Measurements from ENCODE around the gene WDR70.
"Not testable (repeated sequence)": the region's sequence is repeated elsewhere in the genome, so short reads cannot be mapped to it uniquely, and the experiment has no call there.

WDR70 gene

DNA sequence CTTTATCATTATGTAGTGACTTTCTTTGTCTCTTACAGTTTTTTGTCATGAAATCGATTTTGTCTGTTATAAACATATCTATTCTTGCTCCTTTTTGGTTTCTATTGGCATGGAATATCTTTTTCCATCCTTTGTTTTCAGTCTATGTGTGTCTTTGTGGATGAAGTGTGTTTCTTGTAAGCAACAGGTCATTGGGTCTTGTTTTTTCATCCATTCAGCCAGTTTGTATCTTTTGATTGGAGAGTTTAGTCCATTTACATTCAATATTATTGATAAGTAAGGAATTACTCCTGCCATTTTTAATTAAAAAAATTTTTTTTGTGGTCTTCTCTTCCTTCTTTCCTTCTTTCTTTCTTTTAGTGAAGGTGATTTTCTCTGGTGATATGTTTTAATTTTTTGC lies 266.6 kb downstream of the WDR70 start:
- H3K4me3 Mint-ChIP-seq: no peak overlapping the region
- DNase-seq (ENCODE audit: low spot score in 2 of 2) (no peak), ATAC-seq (replicated peaks; ENCODE audit: extremely low read depth, poor library complexity, severe bottlenecking) (no peak)
- peaks cover 5% of the 10 kb centered on the region for H3K9me3 Mint-ChIP-seq
- H3K27me3 Mint-ChIP-seq: no peaks in the 10 kb centered on the region
- peaks cover 14% of the 10 kb centered on the region for H3K4me1 Mint-ChIP-seq
- H3K27ac Mint-ChIP-seq (ENCODE audit: low read depth): no peak overlapping the region
- H3K36me3 Mint-ChIP-seq (ENCODE audit: insufficient read depth): peaks cover 2% of the 10 kb centered on the region

DNA sequence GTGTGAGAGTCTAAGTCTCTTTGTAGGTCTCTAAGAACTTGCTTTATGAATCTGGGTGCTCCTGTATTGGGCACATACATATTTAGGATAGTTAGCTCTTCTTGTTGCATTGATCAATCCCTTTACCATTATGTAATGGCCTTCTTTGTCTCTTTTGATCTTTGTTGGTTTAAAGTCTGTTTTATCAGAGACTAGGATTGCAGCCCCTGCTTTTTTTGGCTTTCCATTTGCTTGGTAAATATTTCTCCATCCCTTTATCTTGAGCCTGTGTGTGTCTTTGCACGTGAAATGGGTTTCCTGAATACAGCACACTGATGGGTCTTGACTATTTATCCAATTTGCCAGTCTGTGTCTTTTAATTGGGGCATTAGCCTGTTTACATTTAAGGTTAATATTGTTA lies 275.4 kb downstream of the WDR70 start:
- H3K36me3 Mint-ChIP-seq (ENCODE audit: insufficient read depth): not testable (repeated sequence)

DNA sequence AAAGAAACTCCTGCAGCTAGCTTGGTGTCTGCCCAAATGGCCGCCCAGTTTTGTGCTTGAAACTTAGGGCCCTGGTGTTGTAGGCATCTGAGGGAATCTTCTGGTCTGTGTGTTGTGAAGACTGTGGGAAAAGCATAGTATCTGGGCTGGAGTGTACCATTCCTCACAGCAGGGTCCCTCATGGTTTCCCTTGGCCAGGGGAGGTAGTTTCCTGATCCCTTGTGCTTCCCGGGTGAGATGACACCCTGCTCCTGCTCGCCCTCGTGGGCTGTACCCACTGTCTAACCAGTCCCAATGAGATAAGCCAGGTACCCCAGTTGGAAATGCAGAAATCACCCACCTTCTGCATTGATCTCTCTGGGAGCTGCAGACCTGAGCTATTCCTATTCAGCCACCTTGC lies 277.9 kb downstream of the WDR70 start:
- no peaks in the 10 kb centered on the region for H3K27me3 Mint-ChIP-seq
- peaks cover 10% of the 10 kb centered on the region for H3K4me1 Mint-ChIP-seq
- H3K27ac Mint-ChIP-seq (ENCODE audit: low read depth): no peak overlapping the region
- peaks cover 14% of the 10 kb centered on the region for H3K9me3 Mint-ChIP-seq
- no peak overlapping the region for H3K4me3 Mint-ChIP-seq
- H3K36me3 Mint-ChIP-seq (ENCODE audit: insufficient read depth): peaks cover 2% of the 10 kb centered on the region
- DNase-seq (ENCODE audit: low spot score in 2 of 2) (no peak), ATAC-seq (replicated peaks; ENCODE audit: extremely low read depth, poor library complexity, severe bottlenecking) (no peak)

More for the DNA sequence above, 275.4 kb downstream of the WDR70 start:
- Mint-ChIP-seq H3K4me1 (peaks cover 14% of the 10 kb centered on the region), H3K9me3 (peaks cover 14% of the 10 kb centered on the region)
- not testable (repeated sequence) for H3K27ac Mint-ChIP-seq (ENCODE audit: low read depth); ATAC-seq (replicated peaks; ENCODE audit: extremely low read depth, poor library complexity, severe bottlenecking); H3K27me3 Mint-ChIP-seq; DNase-seq (ENCODE audit: low spot score in 2 of 2); H3K4me3 Mint-ChIP-seq

- ATAC-seq (replicated peaks; ENCODE audit: extremely low read depth, poor library complexity, severe bottlenecking) (no peak), DNase-seq (ENCODE audit: low spot score in 2 of 2) (no peak)
- Mint-ChIP-seq H3K27me3 (no peaks in the 10 kb centered on the region), H3K9me3 (peaks cover 14% of the 10 kb centered on the region), H3K36me3 (ENCODE audit: insufficient read depth) (no peaks in the 10 kb centered on the region), H3K4me1 (peaks cover 6% of the 10 kb centered on the region), H3K4me3 (no peak overlapping the region), H3K27ac (ENCODE audit: low read depth) (no peak overlapping the region)
Observed at GRCh38 chr5:37658440-37658839, 279.3 kb downstream of the WDR70 start.

GRCh38 chr5:37660319-37660718 lies 281.2 kb downstream of the WDR70 start:
- Mint-ChIP-seq H3K27me3 (no peaks in the 10 kb centered on the region), H3K27ac (ENCODE audit: low read depth) (no peak overlapping the region), H3K4me3 (no peak overlapping the region), H3K9me3 (no peaks in the 10 kb centered on the region), H3K36me3 (ENCODE audit: insufficient read depth) (peaks cover 3% of the 10 kb centered on the region), H3K4me1 (peaks cover 10% of the 10 kb centered on the region)
- ATAC-seq (replicated peaks; ENCODE audit: extremely low read depth, poor library complexity, severe bottlenecking): no peak
- no peak for DNase-seq (ENCODE audit: low spot score in 2 of 2)

- DNase-seq (ENCODE audit: low spot score in 2 of 2) (no peak), ATAC-seq (replicated peaks; ENCODE audit: extremely low read depth, poor library complexity, severe bottlenecking) (no peak)
- no peak overlapping the region for H3K4me3 Mint-ChIP-seq
- no peaks in the 10 kb centered on the region for H3K27me3 Mint-ChIP-seq
- peaks cover 3% of the 10 kb centered on the region for H3K36me3 Mint-ChIP-seq (ENCODE audit: insufficient read depth)
- H3K27ac Mint-ChIP-seq (ENCODE audit: low read depth): peak overlapping the region; percentile 14
- H3K4me1 Mint-ChIP-seq: peaks cover 10% of the 10 kb centered on the region
- H3K9me3 Mint-ChIP-seq: no peaks in the 10 kb centered on the region
Observed at GRCh38 chr5:37661227-37661920, 282.3 kb downstream of the WDR70 start.

GRCh38 chr5:37661951-37662350 lies 282.8 kb downstream of the WDR70 start:
- H3K4me3 Mint-ChIP-seq: no peak overlapping the region
- H3K27ac Mint-ChIP-seq (ENCODE audit: low read depth): no peak overlapping the region
- DNase-seq (ENCODE audit: low spot score in 2 of 2): no peak
- H3K36me3 Mint-ChIP-seq (ENCODE audit: insufficient read depth): peaks cover 3% of the 10 kb centered on the region
- H3K4me1 Mint-ChIP-seq: peaks cover 10% of the 10 kb centered on the region
- no peaks in the 10 kb centered on the region for H3K27me3 Mint-ChIP-seq
- no peaks in the 10 kb centered on the region for H3K9me3 Mint-ChIP-seq
- ATAC-seq (replicated peaks; ENCODE audit: extremely low read depth, poor library complexity, severe bottlenecking): no peak

- no peak for DNase-seq (ENCODE audit: low spot score in 2 of 2)
- no peaks in the 10 kb centered on the region for H3K9me3 Mint-ChIP-seq
- ATAC-seq (replicated peaks; ENCODE audit: extremely low read depth, poor library complexity, severe bottlenecking): no peak
- H3K27me3 Mint-ChIP-seq: no peaks in the 10 kb centered on the region
- peaks cover 3% of the 10 kb centered on the region for H3K36me3 Mint-ChIP-seq (ENCODE audit: insufficient read depth)
- H3K27ac Mint-ChIP-seq (ENCODE audit: low read depth): no peak overlapping the region
- H3K4me1 Mint-ChIP-seq: peaks cover 10% of the 10 kb centered on the region
- H3K4me3 Mint-ChIP-seq: no peak overlapping the region
Observed at GRCh38 chr5:37662362-37662761, 283.2 kb downstream of the WDR70 start.

DNA sequence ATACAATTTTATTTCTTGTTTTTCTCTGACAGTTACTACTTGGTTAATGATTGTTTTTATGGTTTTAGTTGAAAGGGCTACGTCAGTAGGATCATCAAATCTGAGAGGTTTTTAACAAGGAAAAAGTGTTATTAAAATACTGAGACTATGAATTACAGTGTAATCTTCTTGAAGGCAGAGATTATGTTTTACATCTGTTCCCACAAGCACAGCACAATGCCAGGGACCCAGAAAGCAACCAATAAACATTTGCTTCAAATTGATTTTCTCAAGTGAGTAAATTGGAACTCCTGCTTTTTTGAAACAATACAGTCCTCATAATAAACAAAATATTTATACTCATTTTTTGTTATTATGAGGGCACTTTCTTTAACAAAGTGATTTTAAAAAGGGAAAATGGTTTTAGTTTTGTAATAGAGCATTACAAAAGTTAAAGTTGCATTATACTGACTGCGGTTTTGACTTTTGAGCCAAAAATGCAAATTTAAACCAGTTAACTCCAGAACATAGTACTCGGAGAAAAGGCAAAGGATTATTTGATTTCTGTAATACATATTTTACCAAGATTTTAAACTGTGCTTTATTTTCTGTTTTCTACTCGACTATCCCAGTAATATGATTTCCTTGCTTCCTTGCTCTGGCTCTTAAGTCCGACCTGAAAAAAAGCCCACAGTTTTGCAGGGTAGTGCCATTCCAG lies 283.8 kb downstream of the WDR70 start:
- ATAC-seq (replicated peaks; ENCODE audit: extremely low read depth, poor library complexity, severe bottlenecking) (no peak), DNase-seq (ENCODE audit: low spot score in 2 of 2) (no peak)
- H3K4me1 Mint-ChIP-seq: peaks cover 10% of the 10 kb centered on the region
- H3K9me3 Mint-ChIP-seq: no peaks in the 10 kb centered on the region
- H3K27ac Mint-ChIP-seq (ENCODE audit: low read depth): no peak overlapping the region
- H3K4me3 Mint-ChIP-seq: no peak overlapping the region
- peaks cover 3% of the 10 kb centered on the region for H3K36me3 Mint-ChIP-seq (ENCODE audit: insufficient read depth)
- no peaks in the 10 kb centered on the region for H3K27me3 Mint-ChIP-seq

GRCh38 chr5:37663538-37663937 lies 284.4 kb downstream of the WDR70 start:
- Mint-ChIP-seq H3K27me3 (no peaks in the 10 kb centered on the region), H3K27ac (ENCODE audit: low read depth) (no peak overlapping the region), H3K4me3 (no peak overlapping the region), H3K36me3 (ENCODE audit: insufficient read depth) (peaks cover 3% of the 10 kb centered on the region), H3K4me1 (peaks cover 10% of the 10 kb centered on the region), H3K9me3 (no peaks in the 10 kb centered on the region)
- no peak for DNase-seq (ENCODE audit: low spot score in 2 of 2)
- no peak for ATAC-seq (replicated peaks; ENCODE audit: extremely low read depth, poor library complexity, severe bottlenecking)

DNA sequence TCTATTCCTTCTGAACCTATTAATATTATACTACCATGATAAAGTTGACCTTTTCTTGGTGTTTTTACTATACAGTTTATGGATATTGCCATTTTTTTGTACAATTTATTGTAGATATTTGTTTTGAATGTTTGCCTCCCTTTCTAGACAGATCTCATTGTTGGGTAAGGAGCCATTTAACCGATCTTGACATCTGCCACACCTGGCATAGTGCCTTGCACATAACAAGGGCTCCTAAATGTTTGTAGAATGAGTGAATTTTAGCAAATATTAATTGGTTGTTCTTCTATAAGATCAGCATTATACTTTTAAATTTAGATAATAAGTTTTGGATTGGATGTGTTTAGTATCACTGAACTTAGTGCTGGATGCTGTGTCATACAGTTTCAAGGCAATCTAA lies 285.4 kb downstream of the WDR70 start:
- H3K27me3 Mint-ChIP-seq: no peaks in the 10 kb centered on the region
- peaks cover 3% of the 10 kb centered on the region for H3K9me3 Mint-ChIP-seq
- no peak for ATAC-seq (replicated peaks; ENCODE audit: extremely low read depth, poor library complexity, severe bottlenecking)
- H3K4me3 Mint-ChIP-seq: no peak overlapping the region
- no peak overlapping the region for H3K27ac Mint-ChIP-seq (ENCODE audit: low read depth)
- peaks cover 10% of the 10 kb centered on the region for H3K4me1 Mint-ChIP-seq
- H3K36me3 Mint-ChIP-seq (ENCODE audit: insufficient read depth): peaks cover 3% of the 10 kb centered on the region
- no peak for DNase-seq (ENCODE audit: low spot score in 2 of 2)

DNA sequence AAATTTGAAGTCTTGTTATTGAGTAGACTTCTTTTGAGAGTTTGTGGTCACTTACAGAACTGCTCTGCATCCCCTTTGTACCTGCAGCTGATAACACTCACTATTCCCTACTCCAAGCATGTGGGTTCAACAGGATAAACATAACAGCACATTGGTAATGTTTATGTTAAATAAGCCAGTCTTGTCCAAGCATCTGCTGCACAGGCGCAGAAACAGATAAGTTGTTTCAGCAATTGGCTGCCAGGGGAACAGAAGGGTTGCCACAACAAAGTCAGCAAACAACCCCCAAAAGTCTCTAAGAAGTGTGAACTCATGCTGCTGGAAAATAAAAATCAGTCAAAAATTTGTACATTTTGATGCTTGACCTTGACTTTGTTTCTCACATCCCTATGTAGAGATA lies 286.2 kb downstream of the WDR70 start:
- no peaks in the 10 kb centered on the region for H3K27me3 Mint-ChIP-seq
- peaks cover 10% of the 10 kb centered on the region for H3K4me1 Mint-ChIP-seq
- H3K36me3 Mint-ChIP-seq (ENCODE audit: insufficient read depth): peaks cover 3% of the 10 kb centered on the region
- no peak overlapping the region for H3K27ac Mint-ChIP-seq (ENCODE audit: low read depth)
- H3K4me3 Mint-ChIP-seq: no peak overlapping the region
- DNase-seq (ENCODE audit: low spot score in 2 of 2) (no peak), ATAC-seq (replicated peaks; ENCODE audit: extremely low read depth, poor library complexity, severe bottlenecking) (no peak)
- H3K9me3 Mint-ChIP-seq: peaks cover 6% of the 10 kb centered on the region

DNA sequence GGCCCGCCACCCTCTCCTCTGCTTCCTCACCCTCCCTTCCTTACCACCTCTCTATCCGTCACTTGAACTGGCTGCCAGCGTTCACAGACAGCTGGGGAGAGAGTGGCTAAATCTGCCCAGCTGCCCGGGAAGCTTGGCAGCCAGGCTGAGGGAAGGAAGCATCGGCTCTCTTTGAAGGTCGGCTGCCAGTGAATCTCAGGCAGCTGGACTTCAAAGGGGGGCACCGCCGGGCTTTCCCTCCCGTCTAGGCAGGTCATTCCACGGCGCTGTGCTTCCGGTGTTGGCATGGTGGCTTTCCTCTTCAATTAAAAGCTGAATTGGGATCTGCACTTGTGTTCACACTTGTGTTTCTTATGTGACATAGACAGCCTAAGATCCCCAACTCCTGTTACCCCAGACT lies 286.8 kb downstream of the WDR70 start:
- Mint-ChIP-seq H3K4me3 (no peak overlapping the region), H3K4me1 (peaks cover 10% of the 10 kb centered on the region), H3K27ac (ENCODE audit: low read depth) (no peak overlapping the region), H3K36me3 (ENCODE audit: insufficient read depth) (peaks cover 3% of the 10 kb centered on the region), H3K27me3 (no peaks in the 10 kb centered on the region), H3K9me3 (peaks cover 6% of the 10 kb centered on the region)
- ATAC-seq (replicated peaks; ENCODE audit: extremely low read depth, poor library complexity, severe bottlenecking): no peak
- DNase-seq (ENCODE audit: low spot score in 2 of 2): no peak

Data from central memory CD8-positive, alpha-beta T cell (primary cell).